ENCODE results near the gene TANGO2. TPM values are rescaled to one million over a fixed set of nuclear protein-coding genes. Genes with fewer than 3 reads are reported as not detected.

TANGO2 gene
- total and polyA plus RNA-seq, 7 donors = 20.6 to 73.3 (median 34.9) TPM

GRCh38 chr22:20011123-20011992, 9.6 kb upstream of the TANGO2 start:
- no peak overlapping the region for H3K27ac ChIP-seq

DNA sequence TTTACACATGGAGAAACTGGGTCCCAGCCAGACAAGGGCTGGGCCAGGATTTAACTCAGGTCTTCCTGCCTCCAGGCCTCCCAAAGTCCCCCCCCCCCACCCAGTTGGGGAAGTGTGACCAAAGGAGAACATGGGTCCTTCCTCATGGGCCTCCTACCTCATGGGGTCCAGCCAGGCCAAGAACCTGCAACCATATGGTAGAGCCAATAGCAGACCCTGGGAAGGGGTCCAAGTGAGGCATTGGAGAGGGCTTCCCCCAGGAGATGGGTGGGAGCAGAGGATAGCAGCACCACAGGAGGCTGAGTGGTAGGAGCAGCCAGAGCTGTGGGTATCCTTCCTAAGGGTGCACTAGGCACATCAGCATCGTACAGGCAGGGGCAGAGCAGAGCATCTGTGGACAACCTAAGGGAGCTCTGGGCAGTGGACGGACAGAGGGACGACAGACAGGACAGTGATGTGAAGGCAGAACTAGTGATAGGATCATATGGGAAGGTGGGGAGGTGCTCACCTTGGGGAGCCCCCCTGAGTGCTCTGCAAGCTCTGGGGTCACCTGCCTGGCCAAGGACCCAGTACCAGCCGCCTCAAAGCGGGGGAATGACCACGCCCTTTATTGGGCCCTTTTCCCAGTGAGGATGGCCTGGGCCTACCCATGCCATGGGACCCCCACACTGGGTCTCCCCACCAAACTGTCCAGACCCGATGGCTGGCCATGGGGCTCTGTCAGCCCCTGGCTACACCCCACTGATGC, 8.7 kb upstream of the TANGO2 start:
- 96 to 98% (median 97%) methylated on average over 7 of the region's 7 CpGs for WGBS, 3 donors
- Histone ChIP-seq H3K4me3 (no peak overlapping the region), H3K9me3 (no peaks in the 10 kb centered on the region), H3K27me3 (ENCODE audit: insufficient read depth in 3 of 3, low read length in 2 of 3) (no peaks in the 10 kb centered on the region), H3K4me1 (peaks cover 20% of the 10 kb centered on the region), H3K27ac (no peak overlapping the region), H3K36me3 (ENCODE audit: insufficient read depth in 1 of 2, low read depth in 1 of 2) (no peaks in the 10 kb centered on the region)
- DNase-seq (peak in 1 of 2 donors; percentile 44), ATAC-seq (no peak)
- intact Hi-C loops (cut with DNase I) = no loop called here
- TF ChIP-seq CTCF (IDR thresholded peaks at IDR 0.05) = no peak

More at GRCh38 chr22:20011123-20011992, 9.6 kb upstream of the TANGO2 start:
- 80 to 85% (median 83%) methylated on average over 20 of the region's 20 CpGs for WGBS, 3 donors
- no peak for TF ChIP-seq CTCF (IDR thresholded peaks at IDR 0.05)
- no peaks in the 10 kb centered on the region for H3K27me3 ChIP-seq (ENCODE audit: insufficient read depth in 3 of 3, low read length in 2 of 3)
- intact Hi-C loops (cut with DNase I) = no loop called here
- H3K9me3 ChIP-seq = no peaks in the 10 kb centered on the region
- peaks cover 18% of the 10 kb centered on the region for H3K4me1 ChIP-seq
- ATAC-seq = no peak
- peak in 1 of 2 donors; percentile 33 for DNase-seq
- no peak overlapping the region for H3K4me3 ChIP-seq
- no peaks in the 10 kb centered on the region for H3K36me3 ChIP-seq (ENCODE audit: insufficient read depth in 1 of 2, low read depth in 1 of 2)

DNA sequence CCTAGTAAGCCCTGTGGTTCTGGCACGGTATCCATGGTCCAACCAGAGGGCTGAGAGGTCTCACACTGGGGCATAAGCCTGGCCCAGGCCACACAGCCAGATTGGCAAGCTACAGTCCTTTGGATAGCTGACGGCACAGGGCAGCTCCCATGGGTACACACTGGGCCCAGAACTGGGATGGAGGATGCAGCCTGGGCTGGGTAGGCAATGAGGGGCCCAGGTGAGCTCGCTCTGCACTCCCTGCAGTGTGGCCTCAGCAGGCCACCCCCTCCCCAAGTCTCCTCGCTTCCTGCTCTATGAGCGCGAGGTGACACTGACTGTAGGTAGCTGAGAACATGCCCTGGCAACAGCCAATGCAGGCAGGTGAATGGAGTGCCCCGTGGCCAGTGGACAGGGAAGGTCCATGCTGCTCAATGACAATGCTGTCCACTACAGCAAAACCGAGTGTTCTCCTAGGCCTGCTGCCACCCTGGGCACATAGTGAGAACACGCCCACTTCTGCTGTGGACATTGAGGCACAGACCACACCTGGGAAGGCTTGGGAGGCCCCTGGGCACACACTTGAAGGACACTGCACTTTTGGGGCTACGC, 8.1 kb upstream of the TANGO2 start:
- intact Hi-C loops (cut with DNase I) = loop anchor here (1.0 kb wide), 1 partner anchor 43 kb away; no protein-coding TSS in a partner anchor
- DNase-seq = peak in 1 of 2 donors; percentile 44
- ATAC-seq = no peak
- Histone ChIP-seq H3K27ac (no peak overlapping the region), H3K4me3 (no peak overlapping the region), H3K27me3 (ENCODE audit: insufficient read depth in 3 of 3, low read length in 2 of 3) (no peaks in the 10 kb centered on the region), H3K9me3 (no peaks in the 10 kb centered on the region), H3K36me3 (ENCODE audit: insufficient read depth in 1 of 2, low read depth in 1 of 2) (no peaks in the 10 kb centered on the region), H3K4me1 (peaks cover 24% of the 10 kb centered on the region)
- TF ChIP-seq CTCF (IDR thresholded peaks at IDR 0.05) = no peak
- WGBS, 3 donors = 79 to 91% (median 82%) methylated on average over 10 of the region's 10 CpGs

DNA sequence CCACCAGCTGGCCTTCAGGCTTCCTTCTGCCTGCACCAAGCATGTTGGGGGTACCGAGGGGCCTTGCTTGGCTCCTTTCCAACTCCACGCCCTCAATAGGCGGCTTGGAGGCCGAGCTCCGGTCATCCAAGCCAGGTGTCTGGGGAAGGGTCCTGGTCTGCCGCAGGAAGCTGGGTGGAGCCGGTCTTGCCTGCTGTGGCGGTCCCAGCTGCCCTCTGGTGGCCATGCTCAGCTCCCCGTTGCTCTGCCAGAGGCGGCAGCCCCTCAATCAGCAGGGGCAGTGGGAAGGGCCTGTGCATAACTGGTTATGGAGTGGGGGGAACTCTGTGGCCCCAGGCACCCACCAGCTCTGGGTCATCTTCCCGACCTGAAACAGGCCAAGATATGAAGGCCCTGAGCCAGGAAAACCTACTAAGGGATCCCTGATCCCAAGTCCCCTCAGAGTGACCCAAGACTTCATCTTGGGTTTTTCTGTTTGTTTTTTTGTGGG, 7.5 kb upstream of the TANGO2 start:
- DNase-seq = peak; percentile 66 to 88
- H3K27ac ChIP-seq = no peak overlapping the region
- H3K27me3 ChIP-seq (ENCODE audit: insufficient read depth in 3 of 3, low read length in 2 of 3) = no peaks in the 10 kb centered on the region
- H3K9me3 ChIP-seq = no peaks in the 10 kb centered on the region
- whole genome bisulfite sequencing, 3 donors = 5 to 9% (median 5%) methylated on average over 10 to 11 of the region's 11 CpGs
- H3K36me3 ChIP-seq (ENCODE audit: insufficient read depth in 1 of 2, low read depth in 1 of 2) = no peaks in the 10 kb centered on the region
- no peak overlapping the region for H3K4me3 ChIP-seq
- intact Hi-C loops (cut with DNase I) = loop anchor here (1.0 kb wide), 1 partner anchor 43 kb away; no protein-coding TSS in a partner anchor
- peak; percentile 57 to 70 (median 60) for ATAC-seq
- peaks cover 24% of the 10 kb centered on the region for H3K4me1 ChIP-seq
- peak; percentile 84 for TF ChIP-seq CTCF (IDR thresholded peaks at IDR 0.05)
